CD14-positive monocyte (primary cell): Measurements from ENCODE around the gene KAT2B. TPM values are rescaled to one million over a fixed set of nuclear protein-coding genes. Genes with fewer than 3 reads are reported as not detected.

Experiments used
- DNase-seq, 3 donors: peaks; one replicate each; pipeline ENCODE4 v3.0.0-alpha.2; 2011 to 2022
- H2AFZ ChIP-seq: 2 replicates; pipeline ENCODE4 v1.6.0; 2012; ENCODE audit warnings: mild to moderate bottlenecking, low read depth, low read length, inconsistent platforms; ENCODE audit not compliant: insufficient read depth, poor library complexity, severe bottlenecking
- H3K27ac ChIP-seq, 2 donors: 1 replicate in 1 of 2; 2 replicates in 1 of 2; pipeline ENCODE4 v1.5.1; 2012 to 2013; ENCODE audit warnings: low read length in 2 of 2, control low read depth in 1 of 2, inconsistent platforms in 1 of 2, low read depth in 1 of 2, mild to moderate bottlenecking in 1 of 2
- H3K27me3 ChIP-seq, 2 donors: one replicate each; pipeline versions ENCODE4 v1.6.0 to v1.6.1; 2011 to 2013; ENCODE audit warnings: low read length in 2 of 2; ENCODE audit not compliant: control insufficient read depth in 2 of 2, insufficient read depth in 2 of 2
- H3K36me3 ChIP-seq, 2 donors: replicated peaks in 1 of 2; 1 replicate in 1 of 2; 2 replicates in 1 of 2; pipeline versions ENCODE4 v1.5.1 to v1.6.1; 2012 to 2013; ENCODE audit warnings: low read length in 2 of 2, control low read depth in 1 of 2, inconsistent platforms in 1 of 2, mild to moderate bottlenecking in 1 of 2; ENCODE audit not compliant: insufficient read depth in 2 of 2, control insufficient read depth in 1 of 2
- H3K4me1 ChIP-seq, 2 donors: 1 replicate in 1 of 2; 2 replicates in 1 of 2; pipeline versions ENCODE4 v1.5.1 to v1.6.1; 2012 to 2013; ENCODE audit warnings: low read length in 2 of 2, control low read depth in 1 of 2, inconsistent platforms in 1 of 2, mild to moderate bottlenecking in 1 of 2, moderate library complexity in 1 of 2; ENCODE audit not compliant: insufficient read depth in 2 of 2, control insufficient read depth in 1 of 2
- H3K4me2 ChIP-seq: replicated peaks from 2 replicates; pipeline ENCODE3; 2012; ENCODE audit warnings: low read length, moderate library complexity, mild to moderate bottlenecking; ENCODE audit not compliant: poor library complexity, severe bottlenecking; ENCODE audit errors: extremely low read depth
- H3K4me3 ChIP-seq, 3 experiments: fragments of 200-600 bp in 1 of 3; sonication (generic) in 1 of 3; replicated peaks in 1 of 3; 1 replicate in 2 of 3; 2 replicates in 1 of 3; pipeline ENCODE4 v1.5.1; 2011 to 2013; ENCODE audit warnings: low read length in 3 of 3, mild to moderate bottlenecking in 3 of 3, control low read depth in 2 of 3, low read depth in 2 of 3, inconsistent platforms in 1 of 3, moderate library complexity in 1 of 3
- H3K79me2 ChIP-seq: 2 replicates; pipeline ENCODE4 v1.6.0; 2012; ENCODE audit warnings: mild to moderate bottlenecking, control low read depth, inconsistent platforms, low read length, moderate library complexity; ENCODE audit not compliant: insufficient read depth
- H3K9ac ChIP-seq: 2 replicates; pipeline ENCODE4 v1.6.0; 2017; ENCODE audit warnings: low read length, mild to moderate bottlenecking; ENCODE audit not compliant: insufficient read depth, poor library complexity, severe bottlenecking
- H3K9me3 ChIP-seq, 2 donors: replicated peaks in 1 of 2; 1 replicate in 1 of 2; 2 replicates in 1 of 2; pipeline versions ENCODE4 v1.5.1 to v1.6.1; 2012 to 2013; ENCODE audit warnings: low read length in 2 of 2, control low read depth in 1 of 2; ENCODE audit not compliant: control insufficient read depth in 1 of 2, insufficient read depth in 1 of 2
- H4K20me1 ChIP-seq: 2 replicates; pipeline ENCODE4 v1.6.0; 2012; ENCODE audit warnings: mild to moderate bottlenecking, low read length, control low read depth, moderate library complexity; ENCODE audit not compliant: insufficient read depth
- H3K27ac Mint-ChIP-seq, 7 donors: one replicate each; pipeline ENCODE4 v1.8.0; 2020; ENCODE audit warnings: mild to moderate bottlenecking in 7 of 7, mixed read lengths in 7 of 7, moderate library complexity in 6 of 7, inconsistent platforms in 2 of 7
- H3K27me3 Mint-ChIP-seq, 3 donors: one replicate each; pipeline ENCODE4 v1.8.0; 2021 to 2022; ENCODE audit warnings: low read depth in 3 of 3, mild to moderate bottlenecking in 3 of 3, mixed read lengths in 3 of 3, moderate library complexity in 3 of 3, inconsistent platforms in 1 of 3
- H3K36me3 Mint-ChIP-seq, 2 donors: one replicate each; pipeline ENCODE4 v1.8.0; 2020; ENCODE audit warnings: mixed read lengths in 2 of 2, inconsistent platforms in 1 of 2, mild to moderate bottlenecking in 1 of 2
- H3K4me1 Mint-ChIP-seq: one replicate; pipeline ENCODE4 v1.8.0; 2020; ENCODE audit warnings: mild to moderate bottlenecking, mixed read lengths
- H3K4me3 Mint-ChIP-seq, 2 donors: one replicate each; pipeline ENCODE4 v1.8.0; 2020; ENCODE audit warnings: mild to moderate bottlenecking in 2 of 2, mixed read lengths in 2 of 2, moderate library complexity in 1 of 2
- H3K9me3 Mint-ChIP-seq, 7 donors: one replicate each; pipeline ENCODE4 v1.8.0; 2020 to 2022; ENCODE audit warnings: mixed read lengths in 7 of 7, mild to moderate bottlenecking in 6 of 7, moderate library complexity in 6 of 7, inconsistent platforms in 2 of 7
- WGBS: methylation state at CpG from one replicate; pipeline ENCODE4 v1.1.5; 2013; ENCODE audit warnings: missing lambda C conversion rate; ENCODE audit not compliant: insufficient coverage; 5-methylcytosine and 5-hydroxymethylcytosine counted together
- intact Hi-C, 2 donors: fragments of 100-400 bp; cut with micrococcal nuclease; formaldehyde crosslinking; loops; one replicate each; pipeline versions ENCODE4 v1.15.0 to v1.15.1; 2023
- polyA plus RNA-seq, 3 donors: library from polyadenylated mRNA; depleted of rRNA in 1 of 3; unstranded in 2 of 3; stranded (reverse) in 1 of 3; fragments of 300-500 nt in 2 of 3; fragments of >200 nt in 1 of 3; fragmentation: Illumina TruSeq in 2 of 3; gene quantifications; 1 replicate in 2 of 3; 2 replicates in 1 of 3; pipeline ENCODE4 v1.2.3, GENCODE V29; 2012 to 2021
- TF ChIP-seq, protein P1 (sequence below): fragments of 200-600 bp; IDR thresholded peaks from one replicate; pipeline ENCODE4 v1.8.0; 2022; ENCODE audit warnings: antibody characterized with exemption, mild to moderate bottlenecking

The KAT2B gene
- polyA plus RNA-seq, 3 donors: 2.7 to 14.6 (median 3.5) TPM

DNA sequence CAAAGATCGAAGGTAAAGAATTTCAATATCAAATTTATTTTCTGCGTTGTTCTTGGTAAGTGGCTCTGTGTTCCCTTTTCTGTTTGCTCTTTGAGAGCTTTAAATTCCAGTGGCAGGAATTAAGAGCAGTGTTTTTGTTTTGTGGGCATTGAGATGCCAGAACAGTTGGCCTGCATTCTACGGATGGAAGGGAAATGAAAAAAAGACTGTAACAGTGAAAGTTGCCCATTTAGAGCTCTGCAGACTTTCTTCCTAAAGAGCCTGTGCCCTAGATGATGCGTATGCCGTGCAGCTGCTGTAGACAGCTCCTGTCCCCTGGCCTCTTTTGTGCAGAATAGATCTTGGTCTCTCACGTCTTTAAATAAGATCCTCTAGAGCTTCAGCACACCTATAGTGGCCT is 58.8 kb downstream of the KAT2B start:
- Mint-ChIP-seq H3K36me3 (peaks cover 54 to 65% of the 10 kb centered on the region in 2 donors), H3K27ac (no peak overlapping the region), H3K4me3 (no peak overlapping the region), H3K9me3 (no peaks in the 10 kb centered on the region), H3K4me1 (peaks cover 3% of the 10 kb centered on the region), H3K27me3 (no peaks in the 10 kb centered on the region)
- Histone ChIP-seq H2AFZ (no peak overlapping the region), H3K27me3 (no peaks in the 10 kb centered on the region), H3K27ac (no peak overlapping the region), H3K79me2 (no peaks in the 10 kb centered on the region), H3K9ac (no peak overlapping the region), H4K20me1 (no peaks in the 10 kb centered on the region), H3K4me1 (no peaks in the 10 kb centered on the region), H3K36me3 (peaks cover 38 to 70% of the 10 kb centered on the region in 2 donors), H3K9me3 (no peaks in the 10 kb centered on the region), H3K4me2 (no peak overlapping the region), H3K4me3 (no peak overlapping the region)
- 100% methylated on average over 5 of the region's 6 CpGs for WGBS
- intact Hi-C loops: no loop called here
- TF ChIP-seq, protein P1, sequence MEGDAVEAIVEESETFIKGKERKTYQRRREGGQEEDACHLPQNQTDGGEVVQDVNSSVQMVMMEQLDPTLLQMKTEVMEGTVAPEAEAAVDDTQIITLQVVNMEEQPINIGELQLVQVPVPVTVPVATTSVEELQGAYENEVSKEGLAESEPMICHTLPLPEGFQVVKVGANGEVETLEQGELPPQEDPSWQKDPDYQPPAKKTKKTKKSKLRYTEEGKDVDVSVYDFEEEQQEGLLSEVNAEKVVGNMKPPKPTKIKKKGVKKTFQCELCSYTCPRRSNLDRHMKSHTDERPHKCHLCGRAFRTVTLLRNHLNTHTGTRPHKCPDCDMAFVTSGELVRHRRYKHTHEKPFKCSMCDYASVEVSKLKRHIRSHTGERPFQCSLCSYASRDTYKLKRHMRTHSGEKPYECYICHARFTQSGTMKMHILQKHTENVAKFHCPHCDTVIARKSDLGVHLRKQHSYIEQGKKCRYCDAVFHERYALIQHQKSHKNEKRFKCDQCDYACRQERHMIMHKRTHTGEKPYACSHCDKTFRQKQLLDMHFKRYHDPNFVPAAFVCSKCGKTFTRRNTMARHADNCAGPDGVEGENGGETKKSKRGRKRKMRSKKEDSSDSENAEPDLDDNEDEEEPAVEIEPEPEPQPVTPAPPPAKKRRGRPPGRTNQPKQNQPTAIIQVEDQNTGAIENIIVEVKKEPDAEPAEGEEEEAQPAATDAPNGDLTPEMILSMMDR: no peak
- no peak for DNase-seq

DNA sequence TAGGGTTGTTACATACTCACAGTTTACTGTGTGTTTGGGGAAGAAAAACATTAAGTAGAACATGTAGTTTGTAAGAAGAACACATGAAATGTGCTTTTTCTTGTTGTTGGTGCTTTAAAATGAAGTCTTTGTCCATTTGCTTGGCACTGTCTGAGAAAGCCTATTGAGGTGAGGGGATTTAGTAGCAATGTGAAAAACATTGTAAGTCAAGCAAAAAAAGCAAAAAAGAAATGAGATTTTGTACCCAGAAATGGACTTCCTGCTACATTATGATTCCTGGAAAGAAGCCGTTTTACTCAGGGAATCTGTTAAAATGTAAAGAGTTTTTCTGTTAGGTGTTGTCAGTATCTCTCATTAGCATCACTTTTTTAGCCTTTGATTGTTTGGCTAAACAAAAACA is 59.9 kb downstream of the KAT2B start:
- Histone ChIP-seq H4K20me1 (no peaks in the 10 kb centered on the region), H3K79me2 (no peaks in the 10 kb centered on the region), H3K4me1 (no peaks in the 10 kb centered on the region), H3K4me3 (no peak overlapping the region), H3K27me3 (no peaks in the 10 kb centered on the region), H3K9me3 (no peaks in the 10 kb centered on the region), H3K4me2 (no peak overlapping the region), H3K36me3 (peaks cover 35 to 63% of the 10 kb centered on the region in 2 donors), H3K27ac (no peak overlapping the region), H2AFZ (no peak overlapping the region), H3K9ac (no peak overlapping the region)
- H3K27me3 Mint-ChIP-seq: no peaks in the 10 kb centered on the region
- no peak for DNase-seq
- peaks cover 6% of the 10 kb centered on the region for H3K4me1 Mint-ChIP-seq
- H3K36me3 Mint-ChIP-seq: peaks cover 50 to 59% of the 10 kb centered on the region in 2 donors
- no peak overlapping the region for H3K27ac Mint-ChIP-seq
- TF ChIP-seq, protein P1: no peak
- no CpG with 5 or more reads among the region's 1 CpG for WGBS
- H3K9me3 Mint-ChIP-seq: no peaks in the 10 kb centered on the region
- H3K4me3 Mint-ChIP-seq: no peak overlapping the region
- intact Hi-C loops: no loop called here
